8988T (cell line): ENCODE measurements around the gene GSK3B.

ENCODE experiments used
- DNase-seq: peaks from one replicate; pipeline ENCODE4 v3.0.0; 2011

GSK3B gene

DNA sequence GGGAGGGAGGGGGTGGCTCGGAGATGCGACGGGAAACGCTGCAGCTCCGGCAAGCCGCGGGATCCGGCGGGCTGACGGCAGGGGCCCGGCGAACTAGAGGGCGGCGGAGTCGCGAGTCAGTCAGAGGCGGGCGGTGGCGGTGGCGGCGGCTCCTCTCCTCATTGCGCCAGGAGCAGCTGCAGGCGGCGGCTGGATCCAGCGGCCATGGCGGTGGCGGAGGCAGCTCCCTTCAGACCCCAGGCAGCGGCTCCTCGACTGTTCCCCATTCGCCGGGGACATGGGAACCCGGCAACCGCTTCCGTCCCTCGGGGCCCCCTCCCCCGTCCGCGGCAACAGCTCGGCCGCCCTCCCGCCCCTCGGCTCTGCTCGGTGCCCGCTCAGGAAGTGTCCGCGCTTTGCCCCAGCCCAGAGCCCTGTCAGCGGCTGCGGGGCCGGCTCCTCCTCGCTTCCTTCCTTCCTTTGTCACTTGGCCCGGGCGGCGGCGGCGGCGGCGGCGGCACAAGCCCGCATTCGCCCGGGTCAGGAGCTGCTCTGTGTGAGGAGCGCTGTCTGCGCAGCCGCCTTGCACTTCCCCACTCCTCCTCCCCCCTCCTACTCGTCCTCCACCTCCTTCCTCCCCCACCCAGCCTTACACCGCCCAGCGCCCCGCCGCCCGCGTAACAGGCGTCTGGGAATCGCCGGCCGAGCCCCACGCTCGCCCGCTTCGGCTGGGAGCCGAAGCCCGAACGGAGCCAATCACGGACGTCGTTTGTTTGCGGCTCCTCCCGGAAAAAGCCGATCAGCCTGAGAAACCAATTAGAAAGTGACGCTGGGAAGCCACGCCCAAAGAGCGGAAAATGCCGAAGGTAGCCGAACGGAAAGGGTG, at the start of gene GSK3B:
TSS of gene GSK3B (minus strand) at position 537 of the 865 bp plus-strand sequence. CDS start 1,013 bp downstream, outside the sequence.
- DNase-seq, result peak; percentile 44

DNA sequence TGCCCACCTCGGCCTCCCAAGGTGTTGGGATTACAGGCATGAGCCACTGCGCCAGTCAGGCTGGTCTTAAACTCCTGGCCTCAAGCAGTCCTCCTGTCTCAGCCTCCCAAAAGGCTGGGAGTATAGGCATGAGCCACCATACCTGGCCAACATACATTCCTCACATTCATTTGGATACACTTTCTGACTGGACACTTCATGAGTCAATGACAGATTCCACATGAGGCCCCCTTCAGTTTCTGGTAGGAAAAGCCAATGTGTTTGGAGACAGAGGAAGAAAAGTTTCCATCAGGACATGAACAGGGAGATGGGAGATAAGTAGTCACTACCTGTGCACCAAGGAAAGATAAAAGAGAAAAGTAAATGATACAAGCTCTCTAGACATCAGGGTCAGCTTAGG, 49.4 kb upstream of the GSK3B start:
- DNase-seq, result peak; percentile 26

DNA sequence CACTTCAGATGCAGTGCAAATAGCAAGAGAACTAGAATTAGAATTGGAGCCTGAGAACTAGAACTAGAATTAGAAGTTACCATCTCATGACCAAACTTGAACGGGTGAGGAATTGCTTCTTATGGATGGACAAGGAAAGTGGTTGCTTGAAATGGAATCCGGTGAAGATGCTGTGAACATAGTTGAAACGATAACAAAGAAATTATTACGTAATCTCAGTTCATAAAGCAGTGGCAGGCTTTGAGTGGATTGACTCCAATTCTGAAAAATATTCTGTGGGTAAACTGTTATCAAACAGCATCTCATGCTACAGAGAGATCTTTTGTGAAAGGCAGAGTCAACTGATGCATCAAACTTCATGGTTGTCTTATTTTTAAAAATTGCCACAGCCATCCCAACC, 48.0 kb upstream of the GSK3B start:
- no peak for DNase-seq

DNA sequence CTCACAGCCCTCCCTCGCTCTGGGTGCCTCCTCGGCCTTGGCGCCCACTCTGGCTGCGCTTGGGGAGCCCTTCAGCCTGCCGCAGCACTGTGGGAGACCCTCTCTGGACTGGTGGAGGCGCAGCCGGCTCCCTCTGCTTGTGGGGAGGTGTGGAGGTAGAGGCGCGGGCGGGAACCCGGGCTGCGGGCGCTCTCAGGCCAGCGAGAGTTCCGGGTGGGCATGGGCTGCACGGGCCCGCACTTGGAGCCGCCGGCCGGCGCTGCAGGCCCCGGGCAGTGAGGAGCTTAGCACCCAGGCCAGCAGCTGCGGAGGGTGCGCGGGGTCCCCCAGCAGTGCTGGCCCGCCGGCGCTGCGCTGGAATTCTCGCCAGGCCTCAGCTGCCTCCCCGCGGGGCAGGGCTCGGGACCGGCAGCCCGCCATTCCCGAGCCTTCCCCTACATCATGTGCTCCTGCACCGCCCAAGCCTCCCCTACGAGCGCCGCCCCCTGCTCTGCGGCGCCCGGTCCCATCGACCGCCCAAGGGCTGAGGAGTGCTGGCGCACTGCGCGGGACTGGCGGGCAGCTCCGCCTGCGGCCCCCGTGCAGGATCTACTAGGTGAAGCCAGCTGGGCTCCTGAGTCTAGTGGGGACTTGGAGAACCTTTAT, 46.0 kb upstream of the GSK3B start:
- no peak for DNase-seq

DNA sequence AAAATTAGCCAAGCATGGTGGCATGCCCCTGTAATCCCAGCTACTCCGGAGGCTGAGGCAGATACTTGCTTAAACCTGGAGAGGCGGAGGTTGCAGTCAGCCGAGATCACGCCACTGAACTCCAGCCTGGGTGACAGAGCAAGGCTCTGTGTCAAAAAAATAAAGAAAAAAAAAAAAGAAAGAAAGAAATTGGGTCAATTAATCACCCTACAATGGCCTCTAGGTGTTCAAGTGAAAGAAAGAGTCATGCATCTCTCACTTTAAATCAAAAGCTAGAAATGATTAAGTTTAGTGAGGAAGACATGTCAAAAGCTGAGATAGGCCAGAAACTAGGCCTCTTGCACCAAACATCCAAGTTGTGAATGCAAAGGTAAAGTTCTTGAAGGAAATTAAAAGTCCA, 44.9 kb upstream of the GSK3B start:
- no peak for DNase-seq

DNA sequence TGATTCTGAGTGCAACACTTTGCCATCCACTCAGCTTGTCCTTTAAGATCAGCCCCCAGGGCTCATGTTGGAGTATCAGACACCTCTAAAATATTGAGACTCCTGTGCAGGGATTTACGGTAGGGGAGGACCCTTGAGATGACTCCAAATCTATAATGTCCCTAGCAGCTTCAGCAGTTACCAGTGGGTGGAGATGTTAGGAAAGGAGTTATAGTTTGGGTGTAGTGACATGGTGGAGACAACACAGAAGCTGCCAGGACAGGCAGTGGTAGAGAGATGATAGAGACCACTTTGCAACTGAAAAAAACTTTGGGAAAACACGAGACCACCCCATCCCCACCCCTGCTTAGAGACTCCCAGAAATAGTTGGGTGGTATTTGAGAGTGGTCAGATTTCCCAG, 43.3 kb upstream of the GSK3B start:
- DNase-seq, result peak; percentile 20

DNA sequence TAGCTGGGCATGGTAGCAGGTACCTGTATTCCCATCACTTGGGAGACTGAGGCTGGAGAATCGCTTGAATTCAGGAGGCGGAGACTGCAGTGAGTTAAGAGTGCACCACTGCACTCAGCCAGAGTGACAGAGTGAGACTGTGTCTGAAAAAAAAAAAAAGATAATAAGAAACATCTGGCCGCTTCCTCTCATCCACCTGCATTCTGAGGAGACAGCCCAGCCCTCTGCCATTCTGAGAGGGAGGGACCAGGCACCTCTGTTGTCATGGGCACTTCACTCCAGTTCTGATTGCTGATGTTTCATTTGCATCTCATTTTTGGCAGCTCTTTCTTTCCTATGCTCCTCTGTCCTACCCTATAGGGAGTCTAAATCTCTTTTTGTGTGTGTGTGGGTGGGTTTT, 36.4 kb upstream of the GSK3B start:
- no peak for DNase-seq

DNA sequence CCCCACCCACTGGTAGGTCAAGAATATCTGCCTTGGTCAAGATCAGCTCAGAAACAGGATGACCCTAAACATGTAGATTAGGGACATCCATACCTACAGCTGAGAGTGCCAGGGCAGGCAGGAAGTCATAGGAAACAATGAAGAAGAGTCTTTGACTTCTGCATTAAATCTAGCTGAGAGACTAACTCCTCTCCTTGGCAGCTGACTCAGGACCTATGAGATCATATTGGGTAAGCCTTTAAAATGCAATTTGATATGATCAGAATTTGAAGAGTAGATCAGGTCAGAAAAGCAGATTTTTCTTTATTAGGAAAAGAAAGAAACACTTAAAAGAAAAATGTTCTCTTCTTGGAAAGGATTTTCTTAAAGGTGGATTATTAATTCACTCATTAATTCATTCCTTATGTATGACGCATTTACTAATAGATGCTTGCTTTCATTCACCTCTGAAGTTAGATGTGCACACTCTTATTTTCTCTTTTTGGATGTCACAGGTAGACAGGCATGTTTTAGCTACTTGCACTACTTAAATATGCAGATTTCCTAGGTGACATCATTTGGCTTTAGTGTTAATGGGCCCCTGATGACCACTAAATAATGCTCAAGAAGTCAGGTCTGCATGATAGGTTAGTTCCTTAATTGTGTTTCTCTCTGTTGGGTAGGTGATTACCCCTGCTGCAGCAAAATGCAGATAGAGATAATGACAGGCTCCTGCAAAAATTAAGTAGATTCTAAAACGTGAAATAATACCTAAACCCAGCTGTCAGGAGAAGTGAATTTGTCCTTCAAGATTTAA, 35.7 kb upstream of the GSK3B start:
- no peak for DNase-seq

DNA sequence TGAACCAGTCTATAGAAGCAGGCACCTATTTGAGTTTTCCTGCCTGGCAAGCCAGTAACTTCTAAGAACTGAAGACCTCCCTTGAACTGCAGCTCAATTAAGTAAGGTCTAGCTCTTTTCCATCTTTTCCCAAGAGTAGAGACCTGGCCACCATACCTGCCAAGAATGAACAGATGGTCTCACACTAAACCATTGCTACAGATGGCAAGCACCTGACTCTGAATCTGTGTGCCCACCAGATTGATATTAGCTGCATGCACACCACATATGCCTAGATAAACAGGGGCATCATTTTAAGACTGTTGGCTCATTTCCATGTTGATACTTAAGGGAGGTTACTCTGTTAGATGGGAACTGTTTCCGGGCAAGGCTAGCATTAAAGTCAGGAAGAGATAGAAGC, 34.8 kb upstream of the GSK3B start:
- DNase-seq, result no peak

DNA sequence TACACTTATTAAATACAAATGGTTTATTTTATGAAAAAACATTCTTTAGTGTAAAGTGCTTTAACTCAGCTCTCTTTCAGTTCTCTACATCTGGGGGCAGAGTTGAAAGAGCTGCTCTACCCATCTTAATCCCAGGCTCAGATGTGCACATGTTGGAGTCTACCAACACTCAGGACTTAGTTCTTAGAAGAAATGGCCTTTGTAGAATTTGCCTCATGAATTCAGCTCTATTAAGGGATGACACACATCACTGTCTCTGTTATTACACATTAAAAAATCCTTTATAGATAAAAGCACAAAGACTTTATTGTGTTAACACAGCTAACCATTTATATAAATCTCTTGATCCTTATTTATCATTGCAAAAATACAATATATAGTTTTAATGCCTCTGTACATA, 31.7 kb upstream of the GSK3B start:
- no peak for DNase-seq

DNA sequence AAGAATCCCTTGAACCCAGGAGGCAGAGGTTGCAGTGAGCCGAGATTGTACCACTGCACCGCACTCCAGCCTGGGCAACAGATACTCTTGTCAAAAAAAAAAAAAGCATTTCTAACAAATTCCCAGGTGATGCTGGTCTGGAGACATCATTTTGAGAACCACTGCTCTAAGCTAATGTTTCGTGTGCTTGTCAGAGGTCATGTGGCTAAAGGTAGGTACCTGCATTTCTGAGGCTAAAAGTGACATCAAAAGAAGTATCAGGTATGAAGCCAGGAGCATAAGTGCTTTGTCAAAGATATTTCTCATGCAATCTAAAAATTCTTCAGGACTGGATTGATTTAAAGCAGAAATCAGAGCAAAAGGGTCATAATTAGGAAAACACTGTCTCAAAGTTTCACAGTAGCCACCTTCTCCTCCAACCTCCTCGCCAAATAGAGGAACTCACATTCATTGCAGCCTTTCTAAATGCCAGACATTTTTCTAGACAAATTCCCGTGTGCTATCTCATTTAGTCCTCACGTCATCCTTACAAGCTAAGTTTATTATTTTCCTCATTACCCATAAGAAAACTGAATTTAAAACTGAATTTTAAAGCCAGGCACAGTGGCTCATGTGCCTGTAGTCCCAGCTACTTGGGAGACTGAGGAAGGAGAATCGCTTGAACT, 25.7 kb upstream of the GSK3B start:
- DNase-seq, result no peak

DNA sequence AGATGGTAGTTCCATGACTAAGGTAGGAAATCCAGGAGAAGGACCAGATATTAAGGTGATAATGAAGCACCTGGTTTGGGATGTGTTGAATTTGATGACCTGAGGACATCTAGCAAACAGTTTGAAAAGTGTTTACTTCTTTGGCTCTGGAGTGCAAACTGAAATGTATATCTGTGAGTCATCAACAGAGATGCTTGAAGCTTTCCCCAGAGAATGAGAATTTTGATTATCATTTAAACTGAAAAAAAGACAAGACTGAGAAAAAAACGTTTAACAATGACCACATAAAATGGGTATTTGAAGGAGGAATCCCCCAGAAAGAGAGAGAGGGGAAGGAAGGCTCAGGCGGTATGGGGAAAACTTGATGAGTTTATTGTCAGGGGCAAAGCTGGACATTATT, 20.7 kb upstream of the GSK3B start:
- DNase-seq, result no peak

DNA sequence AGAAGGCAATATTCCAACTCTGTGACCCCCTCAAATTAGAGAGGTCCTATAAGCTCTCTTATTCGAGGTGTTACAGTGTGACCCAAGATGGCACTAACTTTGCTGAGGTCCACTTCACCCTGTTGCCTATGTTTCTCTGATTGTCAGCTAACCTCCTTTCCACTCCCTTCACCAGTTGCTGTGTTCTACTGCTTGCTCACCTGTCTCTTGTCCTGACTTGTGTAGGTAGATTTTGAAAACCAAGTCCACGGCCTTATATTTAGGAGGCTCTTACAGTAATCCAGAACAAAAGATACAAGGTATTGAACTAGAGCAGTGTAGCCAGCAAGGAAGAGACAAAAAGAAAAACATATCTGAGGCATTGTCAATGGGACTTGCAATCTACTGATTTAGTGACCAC, 20.1 kb upstream of the GSK3B start:
- no peak for DNase-seq

DNA sequence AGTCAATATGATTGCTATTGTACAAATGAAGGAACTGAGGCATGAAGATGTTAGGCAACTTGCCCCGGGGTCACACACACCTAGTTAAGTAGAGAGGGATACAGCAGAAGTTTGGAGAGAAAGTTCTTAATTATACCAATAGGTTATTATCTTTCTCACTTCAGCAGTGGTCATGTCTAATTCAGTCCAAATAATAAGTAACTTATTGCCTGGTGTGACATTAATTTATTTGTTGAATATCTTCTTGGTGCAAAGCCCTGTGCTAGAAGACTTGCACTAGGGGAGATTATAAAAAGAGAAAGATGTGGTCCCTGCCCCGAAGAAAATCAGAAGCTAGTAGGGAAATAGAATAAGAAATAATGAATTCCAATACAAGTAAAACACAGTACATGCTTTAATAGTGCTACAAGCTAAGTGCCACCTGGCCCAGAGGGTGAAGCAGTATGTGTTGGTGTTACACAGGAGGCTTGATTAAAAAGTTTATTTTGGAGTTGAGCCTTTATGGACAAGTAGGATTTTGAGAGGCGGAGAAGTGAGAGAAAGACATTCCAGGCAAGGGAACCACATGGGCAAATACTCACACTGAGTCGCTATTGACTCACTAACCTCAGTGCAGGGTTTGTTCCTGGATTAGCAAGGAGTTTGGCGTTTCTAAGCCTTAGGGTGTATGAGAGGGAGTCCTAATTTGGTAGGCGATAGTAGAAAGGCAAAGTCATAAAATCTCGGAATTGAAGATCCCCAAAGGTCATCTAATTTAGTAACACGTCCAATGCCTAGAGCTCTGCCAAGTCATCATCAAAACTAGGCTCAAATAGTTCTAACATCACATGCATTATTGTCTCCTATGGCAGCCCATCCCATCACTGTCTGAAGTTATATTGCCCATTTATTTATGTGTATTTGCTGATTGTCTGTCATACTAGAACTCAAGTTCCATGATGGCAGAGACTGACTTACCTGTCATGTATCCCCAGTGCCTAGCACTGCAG, 19.2 kb upstream of the GSK3B start:
- no peak for DNase-seq

DNA sequence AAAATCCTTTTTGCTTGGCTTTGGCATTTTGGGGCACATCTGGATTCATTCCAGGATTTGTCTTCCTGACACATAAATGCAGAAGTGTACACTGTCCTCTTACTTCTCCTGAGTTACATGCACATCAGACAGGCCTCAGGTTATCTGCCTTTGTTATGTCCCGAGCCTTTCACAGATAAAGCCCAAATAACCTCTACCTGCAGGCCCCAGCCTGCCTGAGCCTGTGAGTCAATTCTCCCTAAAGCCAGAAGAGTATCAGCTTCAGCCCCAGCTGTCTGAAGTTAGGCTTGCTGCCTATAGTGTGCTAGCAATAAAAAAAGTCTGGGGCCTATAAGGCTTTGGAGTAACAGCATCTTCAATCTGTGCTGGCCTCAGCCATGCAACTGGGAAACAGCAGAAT, 17.7 kb upstream of the GSK3B start:
- no peak for DNase-seq

DNA sequence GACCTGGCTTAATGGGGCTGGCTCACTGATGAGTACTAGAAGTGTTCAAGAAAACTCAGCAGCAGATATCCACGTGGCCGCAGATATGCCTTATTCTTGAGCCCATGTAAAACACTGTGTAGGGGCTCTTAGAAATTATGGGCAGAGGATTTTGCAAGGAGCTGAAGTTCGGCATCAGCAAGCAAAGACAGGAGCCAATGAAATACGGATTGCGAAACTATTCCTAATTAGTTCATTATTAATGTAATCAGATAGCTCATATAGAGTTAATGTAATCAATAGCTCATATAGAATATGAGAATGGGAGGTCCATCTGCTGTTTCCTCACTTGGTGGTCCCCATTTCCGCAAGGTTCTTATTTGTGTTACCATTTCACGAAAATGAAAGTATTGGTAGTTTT, 9.0 kb upstream of the GSK3B start:
- DNase-seq, result no peak

DNA sequence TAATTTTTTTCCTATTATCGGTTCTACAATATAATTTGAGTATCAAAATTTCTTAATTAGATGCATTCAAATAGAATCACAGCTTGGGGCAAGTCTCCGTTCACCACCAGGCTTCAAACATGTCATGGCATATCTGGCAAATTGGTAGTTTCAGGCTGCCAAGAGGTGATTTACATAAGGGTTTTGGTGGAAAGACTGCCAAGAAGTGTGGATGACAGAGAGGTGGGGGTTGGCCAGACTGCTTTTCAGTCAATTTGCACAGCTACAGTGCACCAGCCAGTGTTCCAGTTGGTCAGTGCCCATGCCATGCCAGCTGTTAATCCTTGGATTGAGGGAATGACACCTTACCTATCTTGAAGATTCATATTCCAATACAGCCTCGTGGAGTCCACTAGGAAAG, 8.4 kb upstream of the GSK3B start:
- no peak for DNase-seq

DNA sequence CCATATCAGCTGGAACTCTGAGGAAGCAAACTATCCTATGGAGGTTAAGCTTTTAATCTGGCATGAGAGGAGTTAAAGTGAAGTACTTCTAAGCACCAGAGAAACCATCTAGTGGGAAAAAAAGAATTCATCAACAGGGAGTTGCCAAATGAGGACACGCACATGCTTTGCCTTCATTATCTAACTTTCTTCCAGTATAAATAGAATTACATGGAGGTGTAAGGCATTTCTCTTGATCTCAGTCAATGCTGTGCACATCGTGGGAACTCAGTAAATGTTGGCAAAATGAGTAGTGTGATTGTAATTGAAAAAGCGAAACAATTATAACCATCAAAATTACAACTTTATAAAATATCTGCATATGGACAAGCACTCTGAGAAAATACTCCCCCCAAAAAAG, 8.0 kb upstream of the GSK3B start:
- DNase-seq, result no peak

DNA sequence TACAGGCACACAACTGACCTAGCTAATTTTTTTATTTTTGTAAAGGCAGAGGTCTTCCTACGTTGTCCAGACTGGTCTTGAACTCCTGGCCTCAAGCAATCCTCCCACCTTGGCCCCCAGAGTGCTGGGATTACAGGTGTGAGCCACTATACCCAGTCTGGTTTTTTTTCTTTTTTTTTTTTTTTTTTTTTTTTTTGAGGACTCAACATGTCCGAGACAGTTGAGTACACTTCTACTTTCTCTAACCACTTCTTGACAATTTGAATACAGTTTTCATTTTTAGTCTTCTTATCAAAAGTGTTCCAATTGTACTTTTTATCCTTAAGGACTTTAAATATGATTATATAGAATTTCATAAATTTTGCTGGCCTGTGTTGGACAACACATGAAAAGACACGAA, 7.4 kb upstream of the GSK3B start:
- no peak for DNase-seq

DNA sequence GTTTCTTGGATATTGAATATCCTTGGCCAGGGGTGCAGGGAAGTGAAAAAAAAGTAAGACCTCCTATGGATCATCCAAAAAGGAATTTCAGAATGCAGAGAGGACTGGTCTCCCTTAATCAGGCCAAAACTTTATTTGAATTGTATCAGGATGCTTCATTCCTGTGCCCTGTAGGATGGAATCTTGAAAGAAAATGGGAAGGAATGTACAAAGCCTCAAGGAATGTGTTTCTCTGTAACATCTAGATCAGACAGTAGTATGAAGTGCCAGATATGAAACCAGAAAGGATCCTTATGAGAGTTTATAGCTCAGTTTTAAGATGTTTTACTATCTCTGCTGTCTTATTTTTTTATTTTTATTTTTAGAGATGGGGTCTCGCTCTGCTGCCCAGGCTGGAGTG, 6.5 kb upstream of the GSK3B start:
- DNase-seq, result no peak

DNA sequence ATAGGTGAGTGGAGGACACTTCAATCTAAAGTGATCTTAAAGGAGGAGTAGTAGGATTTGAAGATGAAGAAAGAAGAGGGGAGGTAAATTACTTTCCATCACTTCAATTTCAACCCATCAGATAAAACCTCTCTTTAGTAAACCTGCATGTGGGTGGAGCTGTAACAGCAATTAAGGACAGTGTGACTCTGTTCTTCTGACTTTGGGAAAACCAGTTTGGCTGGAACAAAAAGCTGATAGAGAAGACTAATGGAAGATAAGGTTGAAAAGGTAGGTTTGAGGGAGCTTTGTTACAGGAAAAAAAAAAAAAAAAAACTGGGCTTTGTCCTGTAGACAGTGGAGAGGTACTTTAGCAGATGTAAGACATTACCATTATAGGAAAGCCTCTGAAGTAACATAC, 4.5 kb upstream of the GSK3B start:
- DNase-seq, result no peak

DNA sequence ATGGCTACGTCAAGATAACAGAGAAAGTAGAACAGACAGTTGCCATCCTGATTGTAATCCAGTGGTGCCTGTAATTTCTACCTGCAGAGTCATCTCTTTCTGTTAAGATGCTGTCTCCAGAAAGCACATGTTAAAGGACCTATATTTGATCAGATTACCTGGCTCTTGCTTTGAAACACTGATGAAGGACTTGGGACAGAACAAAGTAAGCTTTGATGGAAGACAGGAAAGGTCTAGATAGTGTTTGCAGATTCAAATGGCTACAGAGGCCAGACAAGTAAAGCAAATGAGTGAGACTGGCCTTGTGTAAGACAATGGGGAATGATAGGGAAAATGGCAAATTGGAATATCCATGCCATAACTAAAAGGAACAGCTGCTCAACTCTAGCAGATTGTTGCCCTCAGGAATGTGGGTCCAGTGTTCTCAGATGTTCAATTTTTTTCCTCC, 1.8 kb upstream of the GSK3B start:
- no peak for DNase-seq
